BE2C (cell line): ENCODE measurements around the gene CHSY3.
"Not testable (repeated sequence)": the region's sequence is repeated elsewhere in the genome, so short reads cannot be mapped to it uniquely, and the experiment has no call there.

Experiments used
- DNase-seq: peaks from one replicate; pipeline ENCODE4 v3.0.0-alpha.2; 2020
- H3K27me3 ChIP-seq: fragments of 250-450 bp; sonication (Bioruptor Pico); 2 replicates; pipeline ENCODE4 v1.5.1; 2020; ENCODE audit warnings: mild to moderate bottlenecking
- H3K36me3 ChIP-seq: fragments of 250-450 bp; sonication (Bioruptor Pico); 2 replicates; pipeline ENCODE4 v1.5.1; 2020; ENCODE audit warnings: mild to moderate bottlenecking
- H3K4me1 ChIP-seq: fragments of 250-450 bp; sonication (Bioruptor Pico); 2 replicates; pipeline ENCODE4 v1.5.1; 2020
- H3K4me3 ChIP-seq: 2 replicates; pipeline ENCODE4 v1.5.1; 2011; ENCODE audit warnings: low read depth, low read length
- H3K9me3 ChIP-seq: fragments of 250-450 bp; sonication (Bioruptor Pico); 2 replicates; pipeline ENCODE4 v1.5.1; 2020
- CTCF ChIP-seq: IDR thresholded peaks from 2 replicates; pipeline ENCODE4 v1.5.1; 2012; ENCODE audit warnings: mild to moderate bottlenecking, low read depth, low read length

CHSY3 gene

DNA sequence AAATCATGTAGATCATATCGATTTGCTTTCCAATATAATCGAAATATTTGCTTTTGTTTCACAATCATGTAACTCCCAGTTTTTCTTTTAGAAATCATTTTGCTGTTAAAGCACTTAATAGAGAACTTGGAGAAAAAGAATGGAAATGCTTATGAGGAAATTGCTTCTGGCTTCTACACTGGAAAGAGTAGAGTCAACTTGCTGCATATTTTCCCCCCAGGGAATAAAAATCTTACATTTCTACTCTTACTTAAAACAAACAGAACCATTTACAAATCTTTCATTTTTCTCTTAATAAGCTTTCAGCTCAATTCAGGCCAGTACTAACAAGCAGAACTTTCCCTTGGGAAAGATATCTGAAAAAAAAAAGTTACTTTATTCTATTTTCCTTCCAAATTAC lies 312.0 kb downstream of the CHSY3 start:
- Histone ChIP-seq H3K36me3 (no peaks in the 10 kb centered on the region), H3K27me3 (no peaks in the 10 kb centered on the region), H3K9me3 (no peaks in the 10 kb centered on the region), H3K4me1 (no peaks in the 10 kb centered on the region), H3K4me3 (no peak overlapping the region)
- no peak for DNase-seq
- no peak for TF ChIP-seq CTCF

DNA sequence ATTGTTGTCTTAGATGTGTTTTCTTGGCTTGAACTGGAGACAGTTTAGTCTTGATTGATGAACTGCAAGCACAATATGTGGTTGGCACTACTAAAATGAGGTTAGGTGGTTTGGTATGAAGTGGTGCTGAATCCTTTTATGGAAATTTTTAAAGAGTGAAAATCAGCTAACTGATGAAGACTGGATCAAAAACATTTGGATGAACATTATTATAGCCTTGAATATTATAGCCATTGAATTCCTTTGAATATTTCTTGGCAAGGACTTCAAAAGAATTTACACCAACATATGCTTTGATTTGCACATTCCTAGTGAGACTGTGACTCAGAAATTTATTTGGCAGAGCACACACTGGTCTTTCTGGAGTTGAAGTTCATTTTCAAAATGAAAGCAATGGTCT lies 318.3 kb downstream of the CHSY3 start:
- DNase-seq = no peak
- no peaks in the 10 kb centered on the region for H3K27me3 ChIP-seq
- H3K9me3 ChIP-seq = no peaks in the 10 kb centered on the region
- no peak for TF ChIP-seq CTCF
- no peaks in the 10 kb centered on the region for H3K36me3 ChIP-seq
- H3K4me3 ChIP-seq = no peak overlapping the region
- no peaks in the 10 kb centered on the region for H3K4me1 ChIP-seq

- not testable (repeated sequence) for H3K27me3 ChIP-seq, H3K4me3 ChIP-seq, DNase-seq, H3K36me3 ChIP-seq, H3K4me1 ChIP-seq, H3K9me3 ChIP-seq
Measured at GRCh38 chr5:130226556-130226955, 322.3 kb downstream of the CHSY3 start.

- Histone ChIP-seq H3K27me3 (no peaks in the 10 kb centered on the region), H3K36me3 (no peaks in the 10 kb centered on the region), H3K4me3 (no peak overlapping the region), H3K4me1 (no peaks in the 10 kb centered on the region), H3K9me3 (no peaks in the 10 kb centered on the region)
- no peak for TF ChIP-seq CTCF
- no peak for DNase-seq
Measured at GRCh38 chr5:130227699-130228098, 323.4 kb downstream of the CHSY3 start.

GRCh38 chr5:130231786-130232185 lies 327.5 kb downstream of the CHSY3 start:
- DNase-seq = no peak
- Histone ChIP-seq H3K27me3 (no peaks in the 10 kb centered on the region), H3K4me1 (no peaks in the 10 kb centered on the region), H3K9me3 (no peaks in the 10 kb centered on the region), H3K36me3 (no peaks in the 10 kb centered on the region), H3K4me3 (no peak overlapping the region)
- no peak for TF ChIP-seq CTCF

GRCh38 chr5:130234816-130235215 lies 330.6 kb downstream of the CHSY3 start:
- Histone ChIP-seq H3K4me3 (no peak overlapping the region), H3K9me3 (no peaks in the 10 kb centered on the region), H3K36me3 (no peaks in the 10 kb centered on the region), H3K27me3 (no peaks in the 10 kb centered on the region), H3K4me1 (no peaks in the 10 kb centered on the region)
- DNase-seq = no peak
- TF ChIP-seq CTCF = no peak
